ENCODE data around the gene ZNF853. TPM values are rescaled to one million over a fixed set of nuclear protein-coding genes. Genes with fewer than 3 reads are reported as not detected.
"Not testable (repeated sequence)": the region's sequence is repeated elsewhere in the genome, so short reads cannot be mapped to it uniquely, and the experiment has no call there.

Gene ZNF853
- total and polyA plus RNA-seq, 2 donors (not counting 1 experiment from before 2014, with no cell fraction given): 2.5 to 6.3 TPM

DNA sequence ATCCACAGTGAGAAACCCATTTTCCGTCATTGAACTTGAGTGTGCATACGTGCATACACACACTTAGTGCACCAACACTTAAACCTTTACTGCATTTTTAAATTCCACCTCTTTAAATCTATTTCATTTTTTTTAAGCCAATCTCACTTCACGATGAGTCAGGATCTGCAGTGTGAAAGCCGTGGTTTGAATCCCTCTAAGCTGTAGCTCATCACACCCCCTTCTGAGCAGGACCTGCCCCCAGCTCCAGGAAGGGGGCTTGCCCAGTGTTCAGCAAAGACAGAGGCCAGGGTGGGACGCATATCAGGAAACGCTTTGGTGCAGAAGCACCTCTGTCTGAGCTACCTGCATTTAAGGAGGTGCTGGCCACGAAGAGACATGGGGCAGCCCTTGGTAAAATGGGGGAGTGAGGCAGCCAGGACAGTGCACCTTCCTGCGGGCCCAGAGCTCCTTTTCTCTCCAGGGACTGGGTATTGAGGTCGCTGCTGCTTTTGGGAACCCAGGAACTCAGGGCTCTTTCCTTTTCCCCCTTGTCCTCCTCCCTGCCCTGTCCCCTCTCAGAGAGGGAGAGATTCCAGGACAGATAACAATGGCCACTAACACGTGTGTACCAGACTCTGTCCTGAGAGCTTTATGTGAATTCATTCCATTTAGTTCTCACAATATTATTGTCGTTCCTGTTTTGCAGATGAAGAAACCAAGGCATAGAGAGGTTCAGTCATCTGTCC lies 43.4 kb downstream of the ZNF853 start:
- H3K4me2 ChIP-seq (replicated peaks; ENCODE audit: low read depth, low read length, poor library complexity, severe bottlenecking): no peak overlapping the region
- H3K9ac ChIP-seq (ENCODE audit: low read length): no peak overlapping the region
- ATAC-seq (ENCODE audit: low read depth): no peak
- peaks cover 0 to 4% (median 0%) of the 10 kb centered on the region in 3 donors for H3K9me3 ChIP-seq (ENCODE audit: control extremely low read depth in 1 of 3, control insufficient read depth in 2 of 3, insufficient read depth in 1 of 3, low read length in 2 of 3)
- peaks cover 5% of the 10 kb centered on the region for H4K20me1 ChIP-seq (ENCODE audit: control insufficient read depth, insufficient read depth, low read length, poor library complexity, severe bottlenecking)
- no peak overlapping the region for H3K27ac ChIP-seq (ENCODE audit: low read length in 2 of 2)
- Mint-ChIP-seq H3K27ac (no peak overlapping the region), H3K4me3 (no peak overlapping the region), H3K9me3 (ENCODE audit: insufficient read depth) (no peaks in the 10 kb centered on the region), H3K27me3 (peaks cover 8% of the 10 kb centered on the region), H3K4me1 (no peaks in the 10 kb centered on the region)
- H2AFZ ChIP-seq (ENCODE audit: insufficient read depth, low read depth, low read length, poor library complexity, severe bottlenecking): no peak overlapping the region
- peaks cover 0 to 6% (median 1%) of the 10 kb centered on the region in 4 experiments for H3K27me3 ChIP-seq (replicated peaks in 1 of 4; ENCODE audit: control extremely low read depth in 1 of 4, control insufficient read depth in 3 of 4, insufficient read depth in 4 of 4, low read length in 3 of 4)
- WGBS (ENCODE audit: insufficient coverage): 34% methylated on average over 11 of the region's 11 CpGs
- ChIA-PET CTCF (no interaction called here), POLR2A (no interaction called here)
- peaks cover 15% of the 10 kb centered on the region for H3K79me2 ChIP-seq (ENCODE audit: control insufficient read depth, insufficient read depth, low read length)
- TF ChIP-seq, protein P1, sequence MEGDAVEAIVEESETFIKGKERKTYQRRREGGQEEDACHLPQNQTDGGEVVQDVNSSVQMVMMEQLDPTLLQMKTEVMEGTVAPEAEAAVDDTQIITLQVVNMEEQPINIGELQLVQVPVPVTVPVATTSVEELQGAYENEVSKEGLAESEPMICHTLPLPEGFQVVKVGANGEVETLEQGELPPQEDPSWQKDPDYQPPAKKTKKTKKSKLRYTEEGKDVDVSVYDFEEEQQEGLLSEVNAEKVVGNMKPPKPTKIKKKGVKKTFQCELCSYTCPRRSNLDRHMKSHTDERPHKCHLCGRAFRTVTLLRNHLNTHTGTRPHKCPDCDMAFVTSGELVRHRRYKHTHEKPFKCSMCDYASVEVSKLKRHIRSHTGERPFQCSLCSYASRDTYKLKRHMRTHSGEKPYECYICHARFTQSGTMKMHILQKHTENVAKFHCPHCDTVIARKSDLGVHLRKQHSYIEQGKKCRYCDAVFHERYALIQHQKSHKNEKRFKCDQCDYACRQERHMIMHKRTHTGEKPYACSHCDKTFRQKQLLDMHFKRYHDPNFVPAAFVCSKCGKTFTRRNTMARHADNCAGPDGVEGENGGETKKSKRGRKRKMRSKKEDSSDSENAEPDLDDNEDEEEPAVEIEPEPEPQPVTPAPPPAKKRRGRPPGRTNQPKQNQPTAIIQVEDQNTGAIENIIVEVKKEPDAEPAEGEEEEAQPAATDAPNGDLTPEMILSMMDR (IDR thresholded peaks at IDR 0.05): no peak
- TF ChIP-seq EZH2 (IDR thresholded peaks at IDR 0.05; ENCODE audit: borderline replicate concordance, insufficient read depth, low read depth, low read length, poor library complexity, severe bottlenecking): no peak
- no peaks in the 10 kb centered on the region for H3K4me1 ChIP-seq (ENCODE audit: control insufficient read depth in 2 of 2, insufficient read depth in 2 of 2, low read length in 2 of 2)
- H3K36me3 ChIP-seq (replicated peaks in 1 of 2; ENCODE audit: control extremely low read depth in 1 of 2, control insufficient read depth in 1 of 2, extremely low read depth in 1 of 2, insufficient read depth in 2 of 2, low read length in 1 of 2): peaks cover 0 to 10% of the 10 kb centered on the region in 2 experiments
- H3K4me3 ChIP-seq (ENCODE audit: control extremely low read depth in 1 of 5, extremely low read depth in 1 of 5, insufficient read depth in 1 of 5, low read depth in 2 of 5, low read length in 4 of 5): no peak overlapping the region
- intact Hi-C loops (cut with micrococcal nuclease): no loop called here
- no peak for DNase-seq

DNA sequence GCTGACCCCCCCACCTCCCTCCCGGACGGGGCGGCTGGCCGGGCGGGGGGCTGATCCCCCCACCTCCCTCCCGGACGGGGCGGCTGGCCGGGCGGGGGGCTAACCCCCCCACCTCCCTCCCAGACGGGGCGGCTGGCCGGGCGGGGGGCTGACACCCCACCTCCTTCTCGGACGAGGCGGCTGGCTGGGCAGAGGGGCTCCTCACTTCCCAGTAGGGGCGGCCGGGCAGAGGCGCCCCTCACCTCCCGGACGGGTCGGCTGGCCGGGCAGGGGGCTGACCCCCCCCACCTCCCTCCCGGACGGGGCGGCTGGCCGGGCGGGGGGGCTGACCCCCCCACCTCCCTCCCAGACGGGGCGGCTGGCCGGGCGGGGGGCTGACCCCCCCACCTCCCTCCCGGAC lies 55.4 kb downstream of the ZNF853 start:
- H3K4me1 Mint-ChIP-seq; H3K4me1 ChIP-seq (ENCODE audit: control insufficient read depth in 2 of 2, insufficient read depth in 2 of 2, low read length in 2 of 2); H2AFZ ChIP-seq (ENCODE audit: insufficient read depth, low read depth, low read length, poor library complexity, severe bottlenecking); H3K4me3 ChIP-seq (ENCODE audit: control extremely low read depth in 1 of 5, extremely low read depth in 1 of 5, insufficient read depth in 1 of 5, low read depth in 2 of 5, low read length in 4 of 5); H3K4me3 Mint-ChIP-seq; H3K4me2 ChIP-seq (replicated peaks; ENCODE audit: low read depth, low read length, poor library complexity, severe bottlenecking); CTCF ChIA-PET; H3K9ac ChIP-seq (ENCODE audit: low read length); POLR2A ChIA-PET; H3K79me2 ChIP-seq (ENCODE audit: control insufficient read depth, insufficient read depth, low read length); H3K27me3 ChIP-seq (replicated peaks in 1 of 4; ENCODE audit: control extremely low read depth in 1 of 4, control insufficient read depth in 3 of 4, insufficient read depth in 4 of 4, low read length in 3 of 4); H3K27me3 Mint-ChIP-seq; H3K36me3 ChIP-seq (replicated peaks in 1 of 2; ENCODE audit: control extremely low read depth in 1 of 2, control insufficient read depth in 1 of 2, extremely low read depth in 1 of 2, insufficient read depth in 2 of 2, low read length in 1 of 2); H3K27ac ChIP-seq (ENCODE audit: low read length in 2 of 2); DNase-seq; H3K27ac Mint-ChIP-seq; ATAC-seq (ENCODE audit: low read depth); intact Hi-C loops (cut with micrococcal nuclease); H4K20me1 ChIP-seq (ENCODE audit: control insufficient read depth, insufficient read depth, low read length, poor library complexity, severe bottlenecking): not testable (repeated sequence)
- WGBS (ENCODE audit: insufficient coverage): no CpG with 5 or more reads among the region's 34 CpGs
- peaks cover 28% of the 10 kb centered on the region for H3K9me3 Mint-ChIP-seq (ENCODE audit: insufficient read depth)
- H3K9me3 ChIP-seq (ENCODE audit: control extremely low read depth in 1 of 3, control insufficient read depth in 2 of 3, insufficient read depth in 1 of 3, low read length in 2 of 3): peaks cover 5 to 49% (median 40%) of the 10 kb centered on the region in 3 donors

Other genes with a start within 250 kb of the ZNF853 start
- gene RAC1, start 241.1 kb upstream of the ZNF853 start, total RNA-seq: 95.7 and 99.1 TPM in 2 replicates
- gene RAC1, start 241.1 kb upstream of the ZNF853 start, polyA plus RNA-seq: 87.2 and 98.0 TPM in 2 replicates
- gene DAGLB, start 167.7 kb upstream of the ZNF853 start, total RNA-seq: 27.6 and 29.6 TPM in 2 replicates
- 25.2 and 37.6 TPM in 2 replicates for gene DAGLB, start 167.7 kb upstream of the ZNF853 start, polyA plus RNA-seq
- gene KDELR2, start 131.5 kb upstream of the ZNF853 start, total RNA-seq: 29.6 and 31.5 TPM in 2 replicates
- gene KDELR2, start 131.5 kb upstream of the ZNF853 start, polyA plus RNA-seq: 14.0 and 16.6 TPM in 2 replicates
- 1.7 TPM in 2 replicates for gene GRID2IP, start 64.1 kb upstream of the ZNF853 start, total RNA-seq
- 0.58 and 0.72 TPM in 2 replicates for gene GRID2IP, start 64.1 kb upstream of the ZNF853 start, polyA plus RNA-seq
- 38.5 and 49.4 TPM in 2 replicates for gene ZDHHC4, start 38.2 kb upstream of the ZNF853 start, total RNA-seq
- 42.0 and 44.8 TPM in 2 replicates for gene ZDHHC4, start 38.2 kb upstream of the ZNF853 start, polyA plus RNA-seq
- 57.1 and 57.8 TPM in 2 replicates for gene INTS15, start 25.6 kb upstream of the ZNF853 start, total RNA-seq
- gene INTS15, start 25.6 kb upstream of the ZNF853 start, polyA plus RNA-seq: 50.6 and 63.2 TPM in 2 replicates
- gene ZNF316, start 21.7 kb downstream of the ZNF853 start, total RNA-seq: 72.6 and 76.9 TPM in 2 replicates
- gene ZNF316, start 21.7 kb downstream of the ZNF853 start, polyA plus RNA-seq: 43.6 and 54.9 TPM in 2 replicates
- gene ZNF12, start 91.3 kb downstream of the ZNF853 start, total RNA-seq: 41.3 and 48.8 TPM in 2 replicates
- gene ZNF12, start 91.3 kb downstream of the ZNF853 start, polyA plus RNA-seq: 6.3 and 8.2 TPM in 2 replicates
- gene RSPH10B2, start 138.5 kb downstream of the ZNF853 start, total RNA-seq: 1.4 and 1.6 TPM in 2 replicates
- gene RSPH10B2, start 138.5 kb downstream of the ZNF853 start, polyA plus RNA-seq: not detected in 2 replicates
- gene CCZ1B, start 210.7 kb downstream of the ZNF853 start, total RNA-seq: 92.8 and 97.1 TPM in 2 replicates
- 20.3 and 47.4 TPM in 2 replicates for gene CCZ1B, start 210.7 kb downstream of the ZNF853 start, polyA plus RNA-seq

Data from B cell (primary cell).